ENCODE data around the gene DIP2B.

GRCh38 chr12:50727466-50727865 lies 222.7 kb downstream of the DIP2B start:
- TF ChIP-seq RAD21 (conservative IDR thresholded peaks at IDR 0.05 in 1 of 2, IDR thresholded peaks at IDR 0.05 in 1 of 2), result no peak
- TF ChIP-seq FOSL2 (IDR thresholded peaks at IDR 0.05), result no peak
- TF ChIP-seq FOSL2 (CRISPR knock-in tag; IDR thresholded peaks at IDR 0.05), result no peak
- TF ChIP-seq CTCF (IDR thresholded peaks at IDR 0.05), result no peak

Measured in A549 (cell line).